GM13976 (cell line): ENCODE data around the gene CHTOP.
A peak's percentile ranks its signal among the peaks of the same experiment; 100 is the strongest.

Experiments used
- DNase-seq: peaks from one replicate; pipeline ENCODE4 v3.0.0; 2012; ENCODE audit warnings: low spot score
- CTCF ChIP-seq: IDR thresholded peaks from 2 replicates; pipeline ENCODE4 v1.5.1; 2012; ENCODE audit warnings: borderline replicate concordance, mild to moderate bottlenecking; ENCODE audit not compliant: insufficient read depth; ENCODE audit errors: extremely low read depth, missing control alignments, control extremely low read depth
- in situ Hi-C: fragments of 300-500 bp; cut with MboI; formaldehyde crosslinking; loops from one replicate; pipeline ENCODE4 v1.12.0; 2022; ENCODE audit warnings: low sequenced_read_pairs, mixed read lengths, inconsistent platforms; ENCODE audit not compliant: unreplicated experiment

The CHTOP gene

GRCh38 chr1:153608089-153608682 is 25.7 kb upstream of the CHTOP start:
- no peak for DNase-seq
- in situ Hi-C loops, result no loop called here
- no peak for TF ChIP-seq CTCF

- in situ Hi-C loops, result no loop called here
Measured at GRCh38 chr1:153608742-153609584, 24.9 kb upstream of the CHTOP start.

GRCh38 chr1:153609585-153609907 is 24.3 kb upstream of the CHTOP start:
- no peak for TF ChIP-seq CTCF
- in situ Hi-C loops, result no loop called here
- no peak for DNase-seq

More at GRCh38 chr1:153608742-153609584, 24.9 kb upstream of the CHTOP start:
- no peak for TF ChIP-seq CTCF
- no peak for DNase-seq

GRCh38 chr1:153610334-153610733 is 23.5 kb upstream of the CHTOP start:
- DNase-seq, result peak; percentile 24
- in situ Hi-C loops, result no loop called here
- TF ChIP-seq CTCF, result no peak

GRCh38 chr1:153610811-153611301 is 23.0 kb upstream of the CHTOP start:
- DNase-seq, result peak; percentile 24
- in situ Hi-C loops, result no loop called here
- TF ChIP-seq CTCF, result no peak

GRCh38 chr1:153611356-153611755 is 22.5 kb upstream of the CHTOP start:
- in situ Hi-C loops, result no loop called here
- no peak for TF ChIP-seq CTCF
- no peak for DNase-seq
